WTC11 (cell line): ENCODE results near the gene MGRN1. TPM values are rescaled to one million over a fixed set of nuclear protein-coding genes. Genes with fewer than 3 reads are reported as not detected.

Experiments used
- ATAC-seq: fragments of 200-7000 bp; cut with Tn5 transposase; 2 replicates; pipeline ENCODE4 v1.10.0; 2021; ENCODE audit warnings: mild to moderate bottlenecking, moderate library complexity
- CTCF ChIA-PET: fragments of 300-600 bp; sonication (Branson Sonifier 250); formaldehyde crosslinking; loops from one replicate; lab custom pipeline; 2021; ENCODE audit warnings: antibody characterized with exemption; lab: Charles Lee
- POLR2A ChIA-PET: fragments of 350-600 bp; sonication (Branson Sonifier 250); formaldehyde crosslinking; loops from one replicate; lab custom pipeline; 2021; ENCODE audit warnings: antibody characterized with exemption; lab: Charles Lee
- DNase-seq: peaks from one replicate; pipeline ENCODE4 v3.0.0; 2021; ENCODE audit warnings: low spot score
- H3K27ac Mint-ChIP-seq: 2 replicates; pipeline ENCODE4 v1.8.0; 2021; ENCODE audit warnings: mixed read lengths
- H3K27me3 Mint-ChIP-seq: 2 replicates; pipeline ENCODE4 v1.8.0; 2021; ENCODE audit warnings: low read depth, mild to moderate bottlenecking, moderate library complexity, mixed read lengths
- H3K36me3 Mint-ChIP-seq: 2 replicates; pipeline ENCODE4 v1.8.0; 2021; ENCODE audit warnings: mixed read lengths
- H3K4me1 Mint-ChIP-seq: 2 replicates; pipeline ENCODE4 v1.8.0; 2022; ENCODE audit warnings: mixed read lengths
- H3K4me3 Mint-ChIP-seq: 2 replicates; pipeline ENCODE4 v1.8.0; 2021; ENCODE audit warnings: mild to moderate bottlenecking, moderate library complexity, mixed read lengths
- H3K9me3 Mint-ChIP-seq: 2 replicates; pipeline ENCODE4 v1.8.0; 2021; ENCODE audit warnings: mixed read lengths
- CBFB ChIP-seq: sonication (generic); formaldehyde crosslinking; IDR thresholded peaks from 2 replicates; pipeline ENCODE4 v1.8.1; 2022; ENCODE audit warnings: mild to moderate bottlenecking, low read depth, missing genetic modification reagents
- CREB1 ChIP-seq: sonication (generic); formaldehyde crosslinking; IDR thresholded peaks from 2 replicates; pipeline ENCODE4 v1.8.0; 2023; ENCODE audit warnings: mild to moderate bottlenecking, missing genetic modification reagents
- E2F5 ChIP-seq: sonication (generic); formaldehyde crosslinking; IDR thresholded peaks from 2 replicates; pipeline ENCODE4 v1.8.1; 2022; ENCODE audit warnings: mild to moderate bottlenecking, moderate library complexity, missing genetic modification reagents
- FOXK1 ChIP-seq: sonication (generic); formaldehyde crosslinking; IDR thresholded peaks from 2 replicates; pipeline ENCODE4 v1.8.0; 2022; ENCODE audit warnings: mild to moderate bottlenecking, moderate library complexity, missing genetic modification reagents
- JAZF1 ChIP-seq: fragments of 250-450 bp; sonication (Bioruptor Pico); IDR thresholded peaks from 2 replicates; pipeline ENCODE4 v1.9.0; 2021; ENCODE audit warnings: moderate library complexity, mild to moderate bottlenecking, inconsistent platforms
- KAT7 ChIP-seq: sonication (generic); formaldehyde crosslinking; IDR thresholded peaks from 2 replicates; pipeline ENCODE4 v1.8.1; 2023; ENCODE audit warnings: missing genetic modification reagents, mild to moderate bottlenecking, borderline replicate concordance
- NFATC4 ChIP-seq: fragments of 250-450 bp; sonication (Bioruptor Pico); IDR thresholded peaks from 2 replicates; pipeline ENCODE4 v1.9.0; 2021; ENCODE audit warnings: mild to moderate bottlenecking
- NR3C1 ChIP-seq: sonication (generic); formaldehyde crosslinking; conservative IDR thresholded peaks from 2 replicates; pipeline ENCODE4 v1.8.1; 2023; ENCODE audit warnings: low read depth, mild to moderate bottlenecking, missing genetic modification reagents
- OVOL2 ChIP-seq: fragments of 250-450 bp; sonication (Bioruptor Pico); IDR thresholded peaks from 2 replicates; pipeline ENCODE4 v1.9.0; 2021; ENCODE audit warnings: mild to moderate bottlenecking, borderline replicate concordance
- SP1 ChIP-seq: sonication (generic); formaldehyde crosslinking; conservative IDR thresholded peaks from 2 replicates; pipeline ENCODE4 v1.8.1; 2022; ENCODE audit warnings: missing genetic modification reagents
- ZBTB21 ChIP-seq: sonication (generic); formaldehyde crosslinking; IDR thresholded peaks from 2 replicates; pipeline ENCODE4 v1.8.1; 2023; ENCODE audit warnings: mild to moderate bottlenecking, missing genetic modification reagents, borderline replicate concordance
- ZMAT4 ChIP-seq: fragments of 250-450 bp; sonication (Bioruptor Pico); IDR thresholded peaks from 2 replicates; pipeline ENCODE4 v1.9.0; 2021; ENCODE audit warnings: mild to moderate bottlenecking
- total RNA-seq: library from RNA; stranded (reverse); gene quantifications from 3 replicates; pipeline ENCODE4 v1.2.3, GENCODE V29; 2021
- TF ChIP-seq, protein P1 (sequence below): sonication (generic); formaldehyde crosslinking; IDR thresholded peaks from 2 replicates; pipeline ENCODE4 v1.8.1; 2023; ENCODE audit warnings: mild to moderate bottlenecking, missing genetic modification reagents
- TF ChIP-seq, protein P2 (sequence below): sonication (generic); formaldehyde crosslinking; IDR thresholded peaks from 2 replicates; pipeline ENCODE4 v1.8.0; 2023; ENCODE audit warnings: mild to moderate bottlenecking, missing genetic modification reagents
- TF ChIP-seq, protein P3 (sequence below): sonication (generic); formaldehyde crosslinking; IDR thresholded peaks from 2 replicates; pipeline ENCODE4 v1.8.0; 2022; ENCODE audit warnings: missing genetic modification reagents

The MGRN1 gene
- total RNA-seq, 1 experiment from 2014 or later = 88.8 TPM

DNA sequence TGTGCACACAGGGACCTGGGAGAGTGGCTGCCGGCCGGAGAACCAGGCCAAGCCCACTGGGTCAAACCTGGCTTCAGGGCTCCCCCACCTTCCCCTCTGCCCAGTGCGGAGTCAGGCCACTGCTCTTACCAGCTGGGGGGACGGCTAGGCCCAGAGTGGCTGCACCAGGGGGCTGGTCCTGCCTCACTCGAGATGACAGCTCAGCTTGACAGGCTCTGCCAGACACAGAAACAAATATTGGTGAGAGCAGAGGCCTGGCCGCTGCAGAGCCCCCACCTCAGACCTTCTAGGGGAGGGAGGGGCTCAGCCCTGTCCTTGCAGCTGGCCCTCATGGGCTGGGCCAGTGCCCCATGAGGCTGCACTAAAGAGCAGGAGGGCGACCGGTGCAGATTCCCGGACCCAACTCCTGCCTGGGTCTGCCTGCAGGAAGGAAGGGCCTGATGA, 73.2 kb downstream of the MGRN1 start:
- no peaks in the 10 kb centered on the region for H3K27me3 Mint-ChIP-seq
- TF ChIP-seq SP1 (CRISPR knock-in tag) (no peak), FOXK1 (no peak), KAT7 (CRISPR knock-in tag) (no peak), ZBTB21 (CRISPR knock-in tag) (no peak), JAZF1 (CRISPR knock-in tag) (no peak), NFATC4 (CRISPR knock-in tag) (no peak), CREB1 (no peak)
- TF ChIP-seq, protein P1, sequence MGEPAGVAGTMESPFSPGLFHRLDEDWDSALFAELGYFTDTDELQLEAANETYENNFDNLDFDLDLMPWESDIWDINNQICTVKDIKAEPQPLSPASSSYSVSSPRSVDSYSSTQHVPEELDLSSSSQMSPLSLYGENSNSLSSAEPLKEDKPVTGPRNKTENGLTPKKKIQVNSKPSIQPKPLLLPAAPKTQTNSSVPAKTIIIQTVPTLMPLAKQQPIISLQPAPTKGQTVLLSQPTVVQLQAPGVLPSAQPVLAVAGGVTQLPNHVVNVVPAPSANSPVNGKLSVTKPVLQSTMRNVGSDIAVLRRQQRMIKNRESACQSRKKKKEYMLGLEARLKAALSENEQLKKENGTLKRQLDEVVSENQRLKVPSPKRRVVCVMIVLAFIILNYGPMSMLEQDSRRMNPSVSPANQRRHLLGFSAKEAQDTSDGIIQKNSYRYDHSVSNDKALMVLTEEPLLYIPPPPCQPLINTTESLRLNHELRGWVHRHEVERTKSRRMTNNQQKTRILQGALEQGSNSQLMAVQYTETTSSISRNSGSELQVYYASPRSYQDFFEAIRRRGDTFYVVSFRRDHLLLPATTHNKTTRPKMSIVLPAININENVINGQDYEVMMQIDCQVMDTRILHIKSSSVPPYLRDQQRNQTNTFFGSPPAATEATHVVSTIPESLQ (CRISPR knock-in tag) = no peak
- peaks cover 15% of the 10 kb centered on the region for H3K36me3 Mint-ChIP-seq
- CTCF ChIA-PET = interaction anchor here (0.6 to 1.7 kb wide), 2 partner anchors 258 to 765 kb away, joined by 4 to 7 read pairs; no protein-coding TSS in a partner anchor
- no peaks in the 10 kb centered on the region for H3K4me1 Mint-ChIP-seq
- no peak overlapping the region for H3K27ac Mint-ChIP-seq
- DNase-seq (no peak), ATAC-seq (no peak)
- H3K4me3 Mint-ChIP-seq = no peak overlapping the region
- H3K9me3 Mint-ChIP-seq = no peaks in the 10 kb centered on the region
- POLR2A ChIA-PET = interaction anchor here (1.8 kb wide), 1 partner anchor 15 kb away, joined by 4 read pairs; no protein-coding TSS in a partner anchor

- peaks cover 15% of the 10 kb centered on the region for H3K36me3 Mint-ChIP-seq
- CTCF ChIA-PET = interaction anchor here (1.7 kb wide), 1 partner anchor 257 kb away, joined by 4 read pairs; no protein-coding TSS in a partner anchor
- DNase-seq (no peak), ATAC-seq (no peak)
- no peaks in the 10 kb centered on the region for H3K4me1 Mint-ChIP-seq
- TF ChIP-seq FOXK1 (no peak), CBFB (CRISPR knock-in tag) (no peak), NR3C1 (CRISPR knock-in tag) (no peak), OVOL2 (CRISPR knock-in tag) (no peak), E2F5 (no peak), ZMAT4 (CRISPR knock-in tag) (no peak)
- TF ChIP-seq, protein P2, sequence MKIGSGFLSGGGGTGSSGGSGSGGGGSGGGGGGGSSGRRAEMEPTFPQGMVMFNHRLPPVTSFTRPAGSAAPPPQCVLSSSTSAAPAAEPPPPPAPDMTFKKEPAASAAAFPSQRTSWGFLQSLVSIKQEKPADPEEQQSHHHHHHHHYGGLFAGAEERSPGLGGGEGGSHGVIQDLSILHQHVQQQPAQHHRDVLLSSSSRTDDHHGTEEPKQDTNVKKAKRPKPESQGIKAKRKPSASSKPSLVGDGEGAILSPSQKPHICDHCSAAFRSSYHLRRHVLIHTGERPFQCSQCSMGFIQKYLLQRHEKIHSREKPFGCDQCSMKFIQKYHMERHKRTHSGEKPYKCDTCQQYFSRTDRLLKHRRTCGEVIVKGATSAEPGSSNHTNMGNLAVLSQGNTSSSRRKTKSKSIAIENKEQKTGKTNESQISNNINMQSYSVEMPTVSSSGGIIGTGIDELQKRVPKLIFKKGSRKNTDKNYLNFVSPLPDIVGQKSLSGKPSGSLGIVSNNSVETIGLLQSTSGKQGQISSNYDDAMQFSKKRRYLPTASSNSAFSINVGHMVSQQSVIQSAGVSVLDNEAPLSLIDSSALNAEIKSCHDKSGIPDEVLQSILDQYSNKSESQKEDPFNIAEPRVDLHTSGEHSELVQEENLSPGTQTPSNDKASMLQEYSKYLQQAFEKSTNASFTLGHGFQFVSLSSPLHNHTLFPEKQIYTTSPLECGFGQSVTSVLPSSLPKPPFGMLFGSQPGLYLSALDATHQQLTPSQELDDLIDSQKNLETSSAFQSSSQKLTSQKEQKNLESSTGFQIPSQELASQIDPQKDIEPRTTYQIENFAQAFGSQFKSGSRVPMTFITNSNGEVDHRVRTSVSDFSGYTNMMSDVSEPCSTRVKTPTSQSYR = no peak
- TF ChIP-seq, protein P3, sequence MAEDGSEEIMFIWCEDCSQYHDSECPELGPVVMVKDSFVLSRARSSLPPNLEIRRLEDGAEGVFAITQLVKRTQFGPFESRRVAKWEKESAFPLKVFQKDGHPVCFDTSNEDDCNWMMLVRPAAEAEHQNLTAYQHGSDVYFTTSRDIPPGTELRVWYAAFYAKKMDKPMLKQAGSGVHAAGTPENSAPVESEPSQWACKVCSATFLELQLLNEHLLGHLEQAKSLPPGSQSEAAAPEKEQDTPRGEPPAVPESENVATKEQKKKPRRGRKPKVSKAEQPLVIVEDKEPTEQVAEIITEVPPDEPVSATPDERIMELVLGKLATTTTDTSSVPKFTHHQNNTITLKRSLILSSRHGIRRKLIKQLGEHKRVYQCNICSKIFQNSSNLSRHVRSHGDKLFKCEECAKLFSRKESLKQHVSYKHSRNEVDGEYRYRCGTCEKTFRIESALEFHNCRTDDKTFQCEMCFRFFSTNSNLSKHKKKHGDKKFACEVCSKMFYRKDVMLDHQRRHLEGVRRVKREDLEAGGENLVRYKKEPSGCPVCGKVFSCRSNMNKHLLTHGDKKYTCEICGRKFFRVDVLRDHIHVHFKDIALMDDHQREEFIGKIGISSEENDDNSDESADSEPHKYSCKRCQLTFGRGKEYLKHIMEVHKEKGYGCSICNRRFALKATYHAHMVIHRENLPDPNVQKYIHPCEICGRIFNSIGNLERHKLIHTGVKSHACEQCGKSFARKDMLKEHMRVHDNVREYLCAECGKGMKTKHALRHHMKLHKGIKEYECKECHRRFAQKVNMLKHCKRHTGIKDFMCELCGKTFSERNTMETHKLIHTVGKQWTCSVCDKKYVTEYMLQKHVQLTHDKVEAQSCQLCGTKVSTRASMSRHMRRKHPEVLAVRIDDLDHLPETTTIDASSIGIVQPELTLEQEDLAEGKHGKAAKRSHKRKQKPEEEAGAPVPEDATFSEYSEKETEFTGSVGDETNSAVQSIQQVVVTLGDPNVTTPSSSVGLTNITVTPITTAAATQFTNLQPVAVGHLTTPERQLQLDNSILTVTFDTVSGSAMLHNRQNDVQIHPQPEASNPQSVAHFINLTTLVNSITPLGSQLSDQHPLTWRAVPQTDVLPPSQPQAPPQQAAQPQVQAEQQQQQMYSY (CRISPR knock-in tag) = no peak
- H3K27ac Mint-ChIP-seq = no peak overlapping the region
- no peaks in the 10 kb centered on the region for H3K9me3 Mint-ChIP-seq
- POLR2A ChIA-PET = no interaction called here
- H3K27me3 Mint-ChIP-seq = no peaks in the 10 kb centered on the region
- no peak overlapping the region for H3K4me3 Mint-ChIP-seq
Measured at GRCh38 chr16:4698321-4699045, 73.9 kb downstream of the MGRN1 start.
